Esophagus squamous epithelium (tissue), 4 donors: ENCODE results near the gene RILPL1.

Experiments used
- CTCF ChIP-seq, 6 experiments: fragments of 450-650 bp in 4 of 6; fragments of 200-600 bp in 2 of 6; sonication (generic) in 2 of 6; IDR thresholded peaks; one replicate each; pipeline ENCODE4 v1.5.1; 2016 to 2019; ENCODE audit warnings: antibody characterized with exemption in 6 of 6, mild to moderate bottlenecking in 4 of 6, moderate library complexity in 4 of 6
- POLR2A ChIP-seq, 4 donors: fragments of 450-650 bp; IDR thresholded peaks; one replicate each; pipeline ENCODE4 v1.6.1; 2017; ENCODE audit warnings: antibody characterized with exemption in 4 of 4, mild to moderate bottlenecking in 4 of 4, moderate library complexity in 3 of 4

- TF ChIP-seq CTCF (IDR thresholded peaks at IDR 0.05) (no peak), POLR2A (IDR thresholded peaks at IDR 0.05) (no peak)
These were observed 10.0 kb upstream of the RILPL1 start for GRCh38 chr12:123543541-123543940.
